Kidney (tissue), 14 donors: ENCODE results near the gene PIK3CD. TPM values are rescaled to one million over a fixed set of nuclear protein-coding genes. Genes with fewer than 3 reads are reported as not detected.
"Not testable (repeated sequence)": the region's sequence is repeated elsewhere in the genome, so short reads cannot be mapped to it uniquely, and the experiment has no call there.

ENCODE experiments used
- DNase-seq, 5 donors: peaks; one replicate each; pipeline ENCODE4 v3.0.0-alpha.2; 2013 to 2020
- FAIRE-seq: peaks from 2 replicates; lab custom pipeline; 2012; peaks lifted over from hg19 to GRCh38; lab: Jason Lieb, UNC
- H3K27ac ChIP-seq, 2 donors: one replicate each; pipeline ENCODE4 v1.7.0; 2013; ENCODE audit warnings: low read depth in 2 of 2, low read length in 2 of 2, inconsistent platforms in 1 of 2
- H3K27me3 ChIP-seq: one replicate; pipeline ENCODE4 v1.7.1; 2013; ENCODE audit warnings: low read length, inconsistent platforms; ENCODE audit not compliant: control insufficient read depth, insufficient read depth
- H3K36me3 ChIP-seq, 3 donors: one replicate each; pipeline versions ENCODE4 v1.7.0 to v1.7.1; 2013; ENCODE audit warnings: low read length in 3 of 3, control low read depth in 1 of 3, inconsistent platforms in 1 of 3; ENCODE audit not compliant: insufficient read depth in 3 of 3, control insufficient read depth in 2 of 3
- H3K4me1 ChIP-seq, 3 donors: one replicate each; pipeline versions ENCODE4 v1.7.0 to v1.7.1; 2013; ENCODE audit warnings: low read length in 3 of 3, inconsistent platforms in 1 of 3, low read depth in 1 of 3; ENCODE audit not compliant: control insufficient read depth in 2 of 3, insufficient read depth in 2 of 3
- H3K4me3 ChIP-seq, 3 donors: one replicate each; pipeline versions ENCODE4 v1.7.0 to v1.8.1; 2013; ENCODE audit warnings: low read length in 3 of 3, control low read depth in 1 of 3, inconsistent platforms in 1 of 3
- H3K9ac ChIP-seq, 3 donors: one replicate each; pipeline versions ENCODE4 v1.7.0 to v1.7.1; 2013; ENCODE audit warnings: low read length in 3 of 3, control low read depth in 1 of 3, inconsistent platforms in 1 of 3
- H3K9me3 ChIP-seq, 3 donors: one replicate each; pipeline versions ENCODE4 v1.7.0 to v1.7.1; 2013; ENCODE audit warnings: low read length in 3 of 3, control low read depth in 1 of 3, inconsistent platforms in 1 of 3; ENCODE audit not compliant: control insufficient read depth in 2 of 3, insufficient read depth in 1 of 3
- intact Hi-C: fragments of 100-400 bp; cut with DNase I; formaldehyde crosslinking; loops from one replicate; pipeline ENCODE4 v1.11.1; 2022
- polyA plus RNA-seq: library from polyadenylated mRNA; stranded (reverse); fragments of 350-450 nt; fragmentation: Illumina TruSeq; extraction: RNeasy Lipid Tissue Mini Kit (QIAGEN cat#74804); gene quantifications from one replicate; pipeline ENCODE4 v1.2.3, GENCODE V29; 2014; ENCODE audit warnings: low read depth, low replicate concordance; ENCODE audit not compliant: insufficient read depth
- total RNA-seq: library from RNA; stranded (reverse); fragmentation: NEBNext Ultra II Directional; extraction: Animal tissue kit (Norgen Biotek cat#: 25700); gene quantifications from one replicate; pipeline ENCODE4 v1.2.1, GENCODE V29; 2021
- TF ChIP-seq, protein P1 (sequence below): IDR thresholded peaks from 3 replicates; pipeline ENCODE4 v1.5.1; 2012; ENCODE audit warnings: mild to moderate bottlenecking, moderate library complexity, borderline replicate concordance; ENCODE audit not compliant: insufficient read depth; ENCODE audit errors: extremely low read depth
- donor health status: control.
- donor health status: control.
- donor health status: control.
- donor health status: control.
- donor health status: control.
- donor health status: DM: yes; HTN: yes; CAD: no.
- donor health status: Normal renal cell carcinoma (clear cell type).

PIK3CD gene
- total and polyA plus RNA-seq, 2 donors from 2014 or later: 5.3 to 19.7 TPM

DNA sequence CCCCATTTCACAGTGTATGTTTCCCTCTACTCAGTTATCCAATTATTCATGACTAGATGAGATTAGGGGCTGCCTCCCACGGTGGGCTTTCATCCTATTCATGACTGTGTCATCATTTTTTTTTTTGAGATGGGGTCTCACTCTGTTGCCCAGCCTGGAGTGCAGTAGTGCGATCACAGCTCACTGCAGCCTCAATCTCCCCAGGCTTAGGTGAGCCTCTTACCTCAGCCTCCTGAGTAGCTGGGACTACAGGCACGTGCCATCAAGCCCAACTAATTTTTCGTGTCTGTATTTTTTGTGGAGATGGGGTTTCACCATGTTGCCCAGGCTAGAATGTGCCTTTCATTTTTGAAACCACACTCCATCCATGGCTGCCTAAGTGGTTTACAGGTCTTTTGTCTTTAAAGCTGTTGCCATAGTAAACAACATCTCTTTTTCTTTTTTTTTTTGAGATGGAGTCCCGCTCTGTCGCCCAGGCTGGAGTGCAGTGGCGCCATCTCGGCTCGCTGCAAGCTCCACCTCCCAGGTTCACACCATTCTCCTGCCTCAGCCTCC is 60.0 kb downstream of the PIK3CD start:
- no peaks in the 10 kb centered on the region for H3K9me3 ChIP-seq
- H3K27me3 ChIP-seq: no peaks in the 10 kb centered on the region
- H3K27ac ChIP-seq: no peak overlapping the region
- FAIRE-seq (no peak), DNase-seq (no peak)
- H3K4me3 ChIP-seq: no peak overlapping the region
- peaks cover 0 to 2% (median 0%) of the 10 kb centered on the region in 3 donors for H3K36me3 ChIP-seq
- TF ChIP-seq, protein P1, sequence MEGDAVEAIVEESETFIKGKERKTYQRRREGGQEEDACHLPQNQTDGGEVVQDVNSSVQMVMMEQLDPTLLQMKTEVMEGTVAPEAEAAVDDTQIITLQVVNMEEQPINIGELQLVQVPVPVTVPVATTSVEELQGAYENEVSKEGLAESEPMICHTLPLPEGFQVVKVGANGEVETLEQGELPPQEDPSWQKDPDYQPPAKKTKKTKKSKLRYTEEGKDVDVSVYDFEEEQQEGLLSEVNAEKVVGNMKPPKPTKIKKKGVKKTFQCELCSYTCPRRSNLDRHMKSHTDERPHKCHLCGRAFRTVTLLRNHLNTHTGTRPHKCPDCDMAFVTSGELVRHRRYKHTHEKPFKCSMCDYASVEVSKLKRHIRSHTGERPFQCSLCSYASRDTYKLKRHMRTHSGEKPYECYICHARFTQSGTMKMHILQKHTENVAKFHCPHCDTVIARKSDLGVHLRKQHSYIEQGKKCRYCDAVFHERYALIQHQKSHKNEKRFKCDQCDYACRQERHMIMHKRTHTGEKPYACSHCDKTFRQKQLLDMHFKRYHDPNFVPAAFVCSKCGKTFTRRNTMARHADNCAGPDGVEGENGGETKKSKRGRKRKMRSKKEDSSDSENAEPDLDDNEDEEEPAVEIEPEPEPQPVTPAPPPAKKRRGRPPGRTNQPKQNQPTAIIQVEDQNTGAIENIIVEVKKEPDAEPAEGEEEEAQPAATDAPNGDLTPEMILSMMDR: no peak
- H3K9ac ChIP-seq: no peak overlapping the region
- intact Hi-C loops: no loop called here
- peaks cover 0 to 3% (median 0%) of the 10 kb centered on the region in 3 donors for H3K4me1 ChIP-seq

DNA sequence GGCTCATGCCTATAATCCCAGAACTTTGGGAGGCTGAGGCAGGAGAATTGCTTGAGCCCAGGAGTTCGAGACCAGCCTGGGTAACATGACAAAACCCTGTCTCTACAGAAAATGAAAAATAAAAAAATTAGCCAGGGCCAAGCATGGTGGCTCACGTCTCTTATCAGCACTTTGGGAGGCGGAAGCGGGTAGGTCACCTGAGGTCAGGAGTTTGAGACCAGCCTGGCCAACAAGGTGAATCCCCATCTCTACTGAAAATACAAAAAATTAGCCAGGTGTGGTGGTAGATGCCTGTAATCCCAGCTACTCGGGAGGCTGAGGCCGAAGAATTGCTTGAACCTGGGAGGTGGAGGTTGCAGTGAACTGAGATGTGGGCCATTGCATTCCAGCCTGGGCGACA is 61.2 kb downstream of the PIK3CD start:
- not testable (repeated sequence) for FAIRE-seq

DNA sequence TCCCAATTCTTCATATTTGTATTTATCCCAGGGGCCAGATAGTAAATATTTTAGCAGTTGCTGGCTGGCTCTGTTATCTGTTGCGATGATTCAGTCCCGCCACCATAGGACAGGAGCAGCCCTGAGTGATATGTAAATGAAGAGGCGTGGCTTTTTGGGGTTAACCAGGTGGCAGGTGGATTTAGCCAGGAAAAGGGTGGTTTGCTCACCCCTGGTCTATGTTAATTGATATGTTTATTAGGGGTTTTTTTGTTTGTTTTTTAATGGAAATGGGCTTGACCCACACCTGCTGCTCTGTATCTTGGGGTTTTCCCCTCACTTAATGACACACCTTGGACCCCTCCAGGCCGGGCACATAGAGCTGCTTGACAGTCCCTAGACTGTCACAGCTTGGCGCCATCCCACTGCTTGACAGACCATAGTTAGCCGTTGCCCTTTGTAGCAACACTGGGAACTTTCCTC is 62.8 kb downstream of the PIK3CD start:
- Histone ChIP-seq H3K9ac (no peak overlapping the region), H3K9me3 (no peaks in the 10 kb centered on the region), H3K4me1 (peaks cover 0 to 24% (median 10%) of the 10 kb centered on the region in 3 donors), H3K4me3 (no peak overlapping the region), H3K27ac (no peak overlapping the region), H3K27me3 (no peaks in the 10 kb centered on the region), H3K36me3 (peaks cover 0 to 2% (median 0%) of the 10 kb centered on the region in 3 donors)
- FAIRE-seq (no peak), DNase-seq (no peak)
- intact Hi-C loops: no loop called here
- TF ChIP-seq, protein P1: no peak

More for the DNA sequence above, 61.2 kb downstream of the PIK3CD start:
- H3K27ac ChIP-seq, intact Hi-C loops, H3K9ac ChIP-seq, H3K4me3 ChIP-seq, H3K9me3 ChIP-seq, H3K36me3 ChIP-seq, H3K27me3 ChIP-seq, DNase-seq: not testable (repeated sequence)
- peaks cover 0 to 13% (median 10%) of the 10 kb centered on the region in 3 donors for H3K4me1 ChIP-seq

DNA sequence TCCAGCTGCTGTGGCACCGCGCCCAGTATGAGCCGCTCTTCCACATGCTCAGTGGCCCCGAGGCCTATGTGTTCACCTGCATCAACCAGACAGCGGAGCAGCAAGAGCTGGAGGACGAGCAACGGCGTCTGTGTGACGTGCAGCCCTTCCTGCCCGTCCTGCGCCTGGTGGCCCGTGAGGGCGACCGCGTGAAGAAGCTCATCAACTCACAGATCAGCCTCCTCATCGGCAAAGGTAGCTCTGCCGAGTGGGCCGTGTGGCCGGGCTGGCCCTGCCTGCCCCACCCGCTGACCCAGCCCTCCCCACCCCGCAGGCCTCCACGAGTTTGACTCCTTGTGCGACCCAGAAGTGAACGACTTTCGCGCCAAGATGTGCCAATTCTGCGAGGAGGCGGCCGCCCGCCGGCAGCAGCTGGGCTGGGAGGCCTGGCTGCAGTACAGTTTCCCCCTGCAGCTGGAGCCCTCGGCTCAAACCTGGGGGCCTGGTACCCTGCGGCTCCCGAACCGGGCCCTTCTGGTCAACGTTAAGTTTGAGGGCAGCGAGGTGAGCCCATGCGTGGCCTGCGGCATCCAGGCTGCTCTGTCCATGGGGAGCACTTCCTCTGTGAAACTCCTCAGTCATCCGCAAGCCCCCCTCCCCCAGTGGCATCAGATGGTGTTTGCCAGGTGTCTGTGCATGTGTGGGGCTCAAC is 64.2 kb downstream of the PIK3CD start:
- no peaks in the 10 kb centered on the region for H3K27me3 ChIP-seq
- TF ChIP-seq, protein P1: no peak
- H3K4me3 ChIP-seq: no peak overlapping the region
- peak overlapping the region in 1 of 2 donors; percentile 47 for H3K27ac ChIP-seq
- no peaks in the 10 kb centered on the region for H3K9me3 ChIP-seq
- no peak overlapping the region for H3K9ac ChIP-seq
- H3K36me3 ChIP-seq: peaks cover 0 to 2% (median 0%) of the 10 kb centered on the region in 3 donors
- peaks cover 0 to 24% (median 10%) of the 10 kb centered on the region in 3 donors for H3K4me1 ChIP-seq
- FAIRE-seq: no peak
- peak in 1 of 5 donors; percentile 78 for DNase-seq
- intact Hi-C loops: no loop called here
